Endodermal cell (in vitro differentiated cells): ENCODE data around the gene SYT11. TPM values are rescaled to one million over a fixed set of nuclear protein-coding genes. Genes with fewer than 3 reads are reported as not detected.
"Not testable (repeated sequence)": the region's sequence is repeated elsewhere in the genome, so short reads cannot be mapped to it uniquely, and the experiment has no call there.

ENCODE experiments used
- DNase-seq: peaks from one replicate; pipeline ENCODE4 v3.0.0-alpha.2; 2017
- H3K27ac ChIP-seq: 2 replicates; pipeline ENCODE4 v1.5.1; 2013; ENCODE audit warnings: mild to moderate bottlenecking, low read depth, low read length, moderate library complexity
- H3K27me3 ChIP-seq: 2 replicates; pipeline ENCODE4 v1.6.1; 2013; ENCODE audit warnings: mild to moderate bottlenecking, low read length, moderate library complexity; ENCODE audit not compliant: insufficient read depth, control insufficient read depth, poor library complexity, severe bottlenecking
- H3K36me3 ChIP-seq: 2 replicates; pipeline ENCODE4 v1.7.0; 2013; ENCODE audit warnings: mild to moderate bottlenecking, low read length, moderate library complexity; ENCODE audit not compliant: control insufficient read depth, insufficient read depth
- H3K4me1 ChIP-seq: one replicate; pipeline ENCODE4 v1.7.0; 2013; ENCODE audit warnings: low read length; ENCODE audit not compliant: control insufficient read depth, insufficient read depth
- H3K4me3 ChIP-seq: 2 replicates; pipeline ENCODE4 v1.5.1; 2013; ENCODE audit warnings: mild to moderate bottlenecking, low read length, moderate library complexity
- H3K9ac ChIP-seq: 2 replicates; pipeline ENCODE4 v1.6.1; 2013; ENCODE audit warnings: mild to moderate bottlenecking, low read length, moderate library complexity; ENCODE audit not compliant: poor library complexity, severe bottlenecking; ENCODE audit errors: extremely low read depth
- H3K9me3 ChIP-seq: 2 replicates; pipeline ENCODE4 v1.6.1; 2013; ENCODE audit warnings: mild to moderate bottlenecking, low read length, moderate library complexity; ENCODE audit not compliant: control insufficient read depth
- H3K27ac Mint-ChIP-seq: 2 replicates; pipeline ENCODE4 v1.8.0; 2020; ENCODE audit warnings: mixed read lengths
- H3K27me3 Mint-ChIP-seq: 2 replicates; pipeline ENCODE4 v1.8.0; 2021; ENCODE audit warnings: mild to moderate bottlenecking, mixed read lengths; ENCODE audit not compliant: insufficient read depth
- H3K36me3 Mint-ChIP-seq: 2 replicates; pipeline ENCODE4 v1.8.0; 2020; ENCODE audit warnings: low read depth, mixed read lengths
- H3K4me1 Mint-ChIP-seq: 2 replicates; pipeline ENCODE4 v1.8.0; 2020; ENCODE audit warnings: mixed read lengths
- H3K4me3 Mint-ChIP-seq: 2 replicates; pipeline ENCODE4 v1.8.0; 2020; ENCODE audit warnings: mild to moderate bottlenecking, moderate library complexity, mixed read lengths
- H3K9me3 Mint-ChIP-seq: 2 replicates; pipeline ENCODE4 v1.8.0; 2020; ENCODE audit warnings: mild to moderate bottlenecking, mixed read lengths
- CTCF ChIP-seq: fragments of 200-600 bp; sonication (generic); conservative IDR thresholded peaks from 2 replicates; pipeline ENCODE4 v1.5.0; 2021; ENCODE audit warnings: antibody characterized with exemption, mild to moderate bottlenecking
- WGBS, 2 experiments: methylation state at CpG; one replicate each; pipeline versions ENCODE4 v1.1.5 to v1.1.7; 2013; ENCODE audit warnings: missing lambda C conversion rate in 2 of 2, mixed read lengths in 1 of 2; ENCODE audit not compliant: insufficient coverage in 1 of 2, insufficient read length in 1 of 2; 5-methylcytosine and 5-hydroxymethylcytosine counted together
- total RNA-seq, 2 donors: library from RNA; stranded (reverse); fragmentation: NEBNext Ultra II Directional in 1 of 2; extraction: Animal tissue kit (Norgen Biotek cat#: 25700) in 1 of 2; gene quantifications; 2 replicates in 1 of 2; 3 replicates in 1 of 2; pipeline ENCODE4 v1.2.1, GENCODE V29; 2021

The SYT11 gene
- total RNA-seq, 2 donors from 2014 or later: 0.40 to 5.0 TPM

- H3K4me3 ChIP-seq: no peak overlapping the region
- DNase-seq: no peak
- no peak overlapping the region for H3K9ac ChIP-seq
- H3K27me3 ChIP-seq: no peaks in the 10 kb centered on the region
- H3K4me1 ChIP-seq: no peaks in the 10 kb centered on the region
- 94 to 100% methylated on average over 7 to 10 of the region's 10 CpGs for WGBS, 2 experiments
- H3K36me3 Mint-ChIP-seq: peaks cover 16% of the 10 kb centered on the region
- no peaks in the 10 kb centered on the region for H3K27me3 Mint-ChIP-seq
- H3K27ac ChIP-seq: no peak overlapping the region
- H3K4me3 Mint-ChIP-seq: no peak overlapping the region
- no peaks in the 10 kb centered on the region for H3K9me3 ChIP-seq
- no peaks in the 10 kb centered on the region for H3K9me3 Mint-ChIP-seq
- no peak for TF ChIP-seq CTCF
- no peaks in the 10 kb centered on the region for H3K4me1 Mint-ChIP-seq
- no peak overlapping the region for H3K27ac Mint-ChIP-seq
- peaks cover 13% of the 10 kb centered on the region for H3K36me3 ChIP-seq
These were observed 34.2 kb downstream of the SYT11 start for GRCh38 chr1:155893389-155894142.

- peaks cover 33% of the 10 kb centered on the region for H3K36me3 ChIP-seq
- not testable (repeated sequence) for H3K9me3 ChIP-seq, H3K4me1 ChIP-seq, H3K4me1 Mint-ChIP-seq, H3K9me3 Mint-ChIP-seq, H3K27ac ChIP-seq, H3K27me3 ChIP-seq, H3K4me3 Mint-ChIP-seq, H3K27ac Mint-ChIP-seq, DNase-seq, H3K9ac ChIP-seq, H3K27me3 Mint-ChIP-seq, H3K4me3 ChIP-seq
- 83% methylated on average over 6 of the region's 6 CpGs; no CpG with 5 or more reads in 1 of the 2 experiments for WGBS, 2 experiments
- peaks cover 30% of the 10 kb centered on the region for H3K36me3 Mint-ChIP-seq
These were observed 36.2 kb downstream of the SYT11 start for GRCh38 chr1:155895617-155896016.

- not testable (repeated sequence) for H3K27ac ChIP-seq, H3K27me3 Mint-ChIP-seq, H3K27me3 ChIP-seq, H3K9ac ChIP-seq, H3K9me3 ChIP-seq, H3K9me3 Mint-ChIP-seq, H3K4me3 ChIP-seq, H3K4me1 Mint-ChIP-seq, H3K4me1 ChIP-seq, DNase-seq, H3K27ac Mint-ChIP-seq, H3K4me3 Mint-ChIP-seq
- peaks cover 39% of the 10 kb centered on the region for H3K36me3 ChIP-seq
- 90 to 96% methylated on average over 5 to 8 of the region's 8 CpGs for WGBS, 2 experiments
- peaks cover 38% of the 10 kb centered on the region for H3K36me3 Mint-ChIP-seq
These were observed 37.1 kb downstream of the SYT11 start for GRCh38 chr1:155896476-155896875.

GRCh38 chr1:155897746-155898145 lies 38.4 kb downstream of the SYT11 start:
- no peaks in the 10 kb centered on the region for H3K9me3 Mint-ChIP-seq
- no peak for TF ChIP-seq CTCF
- H3K27ac ChIP-seq: no peak overlapping the region
- no peak for DNase-seq
- no peak overlapping the region for H3K4me3 ChIP-seq
- no peaks in the 10 kb centered on the region for H3K27me3 Mint-ChIP-seq
- H3K27ac Mint-ChIP-seq: no peak overlapping the region
- peaks cover 46% of the 10 kb centered on the region for H3K36me3 ChIP-seq
- no peak overlapping the region for H3K4me3 Mint-ChIP-seq
- H3K4me1 ChIP-seq: no peaks in the 10 kb centered on the region
- peaks cover 41% of the 10 kb centered on the region for H3K36me3 Mint-ChIP-seq
- H3K4me1 Mint-ChIP-seq: no peaks in the 10 kb centered on the region
- no peaks in the 10 kb centered on the region for H3K27me3 ChIP-seq
- no peak overlapping the region for H3K9ac ChIP-seq
- WGBS, 2 experiments: 100% methylated on average over 1 of the region's 1 CpG; no CpG with 5 or more reads in 1 of the 2 experiments
- H3K9me3 ChIP-seq: no peaks in the 10 kb centered on the region
